ENCODE data around the gene LONRF3. TPM values are rescaled to one million over a fixed set of nuclear protein-coding genes. Genes with fewer than 3 reads are reported as not detected.

The LONRF3 gene
- total RNA-seq, 1 experiment from 2014 or later: not detected

DNA sequence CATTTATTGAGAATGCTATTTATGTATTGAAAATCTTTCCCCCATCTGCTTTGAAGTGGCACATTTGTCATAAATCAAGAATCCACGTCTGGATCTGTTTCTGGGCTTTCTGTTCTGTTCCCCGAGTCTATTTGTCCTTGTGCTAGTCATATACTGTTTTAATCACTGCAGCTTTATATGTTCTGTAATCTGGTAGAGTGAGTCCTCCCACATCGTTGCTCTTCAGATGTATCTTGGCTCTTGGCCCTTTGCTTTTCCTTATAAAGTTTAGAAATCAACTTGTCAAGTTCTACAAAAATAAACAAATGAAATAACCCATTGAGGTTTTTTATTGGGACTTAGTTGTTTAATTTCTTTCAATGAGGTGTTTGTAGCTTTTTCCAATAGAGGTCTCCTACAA is 29.0 kb downstream of the LONRF3 start (continued):
- TF ChIP-seq FOXP1 (CRISPR knock-in tag; IDR thresholded peaks at IDR 0.05; ENCODE audit: borderline replicate concordance) (no peak), SOX15 (CRISPR knock-in tag; IDR thresholded peaks at IDR 0.05) (no peak)
- TF ChIP-seq, protein P1, sequence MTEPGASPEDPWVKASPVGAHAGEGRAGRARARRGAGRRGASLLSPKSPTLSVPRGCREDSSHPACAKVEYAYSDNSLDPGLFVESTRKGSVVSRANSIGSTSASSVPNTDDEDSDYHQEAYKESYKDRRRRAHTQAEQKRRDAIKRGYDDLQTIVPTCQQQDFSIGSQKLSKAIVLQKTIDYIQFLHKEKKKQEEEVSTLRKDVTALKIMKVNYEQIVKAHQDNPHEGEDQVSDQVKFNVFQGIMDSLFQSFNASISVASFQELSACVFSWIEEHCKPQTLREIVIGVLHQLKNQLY (CRISPR knock-in tag; IDR thresholded peaks at IDR 0.05): no peak

DNA sequence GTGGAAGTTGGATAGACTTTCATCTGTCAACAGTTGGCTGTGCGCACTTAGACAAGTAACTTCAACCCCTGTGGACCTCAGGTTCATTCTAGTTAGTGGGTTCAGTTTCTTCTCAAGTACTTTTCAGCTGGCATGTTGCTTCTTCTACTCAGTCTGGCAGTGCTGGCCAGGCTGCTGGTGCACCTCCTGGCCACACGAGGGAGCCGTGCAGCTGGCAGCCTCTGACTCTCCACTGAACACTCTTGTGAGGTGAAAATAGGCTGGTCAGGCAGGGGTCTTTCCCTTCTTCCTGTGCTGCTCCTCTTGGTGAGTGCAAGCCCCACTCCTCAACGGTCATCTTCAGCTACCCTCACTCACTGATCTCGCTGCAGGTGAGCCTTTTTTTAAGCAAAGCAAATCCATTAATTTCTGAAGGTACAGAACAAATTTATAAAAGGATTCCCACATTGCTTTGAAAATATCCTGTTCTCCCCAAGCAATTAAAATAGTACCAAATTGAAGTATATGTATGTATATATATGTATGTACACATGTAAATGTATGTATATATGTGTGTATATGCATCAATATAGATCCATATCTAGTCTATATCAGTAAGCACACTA is 30.6 kb downstream of the LONRF3 start:
- Mint-ChIP-seq H3K36me3 (no peaks in the 10 kb centered on the region), H3K27me3 (ENCODE audit: low read depth) (peaks cover 36% of the 10 kb centered on the region), H3K27ac (no peak overlapping the region), H3K4me3 (no peak overlapping the region), H3K4me1 (no peaks in the 10 kb centered on the region), H3K9me3 (no peaks in the 10 kb centered on the region)
- ChIA-PET POLR2A (interaction anchor here (0.6 kb wide), 1 partner anchor 120 kb away, joined by 3 read pairs; no protein-coding TSS in a partner anchor), CTCF (interaction anchor here (0.7 to 1.8 kb wide), 13 partner anchors 12 to 166 kb away, joined by 3 to 14 read pairs (median 4); no protein-coding TSS in a partner anchor)
- peak; percentile 63 for DNase-seq (ENCODE audit: low spot score)
- ATAC-seq: peak; percentile 96
- TF ChIP-seq GTF2I (CRISPR knock-in tag; conservative IDR thresholded peaks at IDR 0.05) (no peak), JUN (CRISPR knock-in tag; IDR thresholded peaks at IDR 0.05) (no peak)
- TF ChIP-seq, protein P2, sequence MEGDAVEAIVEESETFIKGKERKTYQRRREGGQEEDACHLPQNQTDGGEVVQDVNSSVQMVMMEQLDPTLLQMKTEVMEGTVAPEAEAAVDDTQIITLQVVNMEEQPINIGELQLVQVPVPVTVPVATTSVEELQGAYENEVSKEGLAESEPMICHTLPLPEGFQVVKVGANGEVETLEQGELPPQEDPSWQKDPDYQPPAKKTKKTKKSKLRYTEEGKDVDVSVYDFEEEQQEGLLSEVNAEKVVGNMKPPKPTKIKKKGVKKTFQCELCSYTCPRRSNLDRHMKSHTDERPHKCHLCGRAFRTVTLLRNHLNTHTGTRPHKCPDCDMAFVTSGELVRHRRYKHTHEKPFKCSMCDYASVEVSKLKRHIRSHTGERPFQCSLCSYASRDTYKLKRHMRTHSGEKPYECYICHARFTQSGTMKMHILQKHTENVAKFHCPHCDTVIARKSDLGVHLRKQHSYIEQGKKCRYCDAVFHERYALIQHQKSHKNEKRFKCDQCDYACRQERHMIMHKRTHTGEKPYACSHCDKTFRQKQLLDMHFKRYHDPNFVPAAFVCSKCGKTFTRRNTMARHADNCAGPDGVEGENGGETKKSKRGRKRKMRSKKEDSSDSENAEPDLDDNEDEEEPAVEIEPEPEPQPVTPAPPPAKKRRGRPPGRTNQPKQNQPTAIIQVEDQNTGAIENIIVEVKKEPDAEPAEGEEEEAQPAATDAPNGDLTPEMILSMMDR (IDR thresholded peaks at IDR 0.05): peak; percentile 46; the same call in 1 of the 2 replicates

DNA sequence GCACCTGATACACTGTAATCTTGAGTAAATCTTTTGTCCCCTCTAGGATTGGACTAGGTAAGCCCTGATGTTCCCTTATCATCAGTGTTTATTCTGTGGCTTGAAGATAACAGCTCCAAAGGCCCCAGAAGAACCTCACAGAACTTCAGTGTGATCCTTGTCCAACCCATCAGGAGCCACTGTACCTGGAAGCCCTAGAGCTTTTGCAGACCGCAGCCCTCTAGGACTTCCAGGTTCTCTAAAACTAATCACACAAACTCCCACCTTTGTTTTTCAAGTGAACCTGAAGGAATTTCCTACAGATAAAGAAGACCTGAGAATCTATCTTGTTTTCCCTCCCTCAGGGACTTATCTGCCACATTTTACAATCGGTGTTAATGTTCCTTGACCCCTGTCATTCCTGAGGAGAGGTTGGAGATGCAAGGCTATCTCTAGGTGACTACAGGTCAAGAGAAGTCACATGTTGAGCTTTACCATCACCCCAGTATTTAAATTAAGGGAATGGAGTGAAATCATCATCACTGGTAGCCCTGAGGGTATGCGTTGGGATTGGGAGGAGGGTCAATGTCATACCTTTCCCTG is 32.9 kb downstream of the LONRF3 start:
- Mint-ChIP-seq H3K36me3 (no peaks in the 10 kb centered on the region), H3K9me3 (no peaks in the 10 kb centered on the region), H3K27me3 (ENCODE audit: low read depth) (peaks cover 16% of the 10 kb centered on the region), H3K27ac (no peak overlapping the region), H3K4me3 (no peak overlapping the region), H3K4me1 (no peaks in the 10 kb centered on the region)
- TF ChIP-seq, protein P3, sequence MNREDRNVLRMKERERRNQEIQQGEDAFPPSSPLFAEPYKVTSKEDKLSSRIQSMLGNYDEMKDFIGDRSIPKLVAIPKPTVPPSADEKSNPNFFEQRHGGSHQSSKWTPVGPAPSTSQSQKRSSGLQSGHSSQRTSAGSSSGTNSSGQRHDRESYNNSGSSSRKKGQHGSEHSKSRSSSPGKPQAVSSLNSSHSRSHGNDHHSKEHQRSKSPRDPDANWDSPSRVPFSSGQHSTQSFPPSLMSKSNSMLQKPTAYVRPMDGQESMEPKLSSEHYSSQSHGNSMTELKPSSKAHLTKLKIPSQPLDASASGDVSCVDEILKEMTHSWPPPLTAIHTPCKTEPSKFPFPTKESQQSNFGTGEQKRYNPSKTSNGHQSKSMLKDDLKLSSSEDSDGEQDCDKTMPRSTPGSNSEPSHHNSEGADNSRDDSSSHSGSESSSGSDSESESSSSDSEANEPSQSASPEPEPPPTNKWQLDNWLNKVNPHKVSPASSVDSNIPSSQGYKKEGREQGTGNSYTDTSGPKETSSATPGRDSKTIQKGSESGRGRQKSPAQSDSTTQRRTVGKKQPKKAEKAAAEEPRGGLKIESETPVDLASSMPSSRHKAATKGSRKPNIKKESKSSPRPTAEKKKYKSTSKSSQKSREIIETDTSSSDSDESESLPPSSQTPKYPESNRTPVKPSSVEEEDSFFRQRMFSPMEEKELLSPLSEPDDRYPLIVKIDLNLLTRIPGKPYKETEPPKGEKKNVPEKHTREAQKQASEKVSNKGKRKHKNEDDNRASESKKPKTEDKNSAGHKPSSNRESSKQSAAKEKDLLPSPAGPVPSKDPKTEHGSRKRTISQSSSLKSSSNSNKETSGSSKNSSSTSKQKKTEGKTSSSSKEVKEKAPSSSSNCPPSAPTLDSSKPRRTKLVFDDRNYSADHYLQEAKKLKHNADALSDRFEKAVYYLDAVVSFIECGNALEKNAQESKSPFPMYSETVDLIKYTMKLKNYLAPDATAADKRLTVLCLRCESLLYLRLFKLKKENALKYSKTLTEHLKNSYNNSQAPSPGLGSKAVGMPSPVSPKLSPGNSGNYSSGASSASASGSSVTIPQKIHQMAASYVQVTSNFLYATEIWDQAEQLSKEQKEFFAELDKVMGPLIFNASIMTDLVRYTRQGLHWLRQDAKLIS (CRISPR knock-in tag; IDR thresholded peaks at IDR 0.05; ENCODE audit: borderline replicate concordance): no peak
- no peak for TF ChIP-seq KAT7 (CRISPR knock-in tag; IDR thresholded peaks at IDR 0.05; ENCODE audit: borderline replicate concordance)
- TF ChIP-seq, protein P4, sequence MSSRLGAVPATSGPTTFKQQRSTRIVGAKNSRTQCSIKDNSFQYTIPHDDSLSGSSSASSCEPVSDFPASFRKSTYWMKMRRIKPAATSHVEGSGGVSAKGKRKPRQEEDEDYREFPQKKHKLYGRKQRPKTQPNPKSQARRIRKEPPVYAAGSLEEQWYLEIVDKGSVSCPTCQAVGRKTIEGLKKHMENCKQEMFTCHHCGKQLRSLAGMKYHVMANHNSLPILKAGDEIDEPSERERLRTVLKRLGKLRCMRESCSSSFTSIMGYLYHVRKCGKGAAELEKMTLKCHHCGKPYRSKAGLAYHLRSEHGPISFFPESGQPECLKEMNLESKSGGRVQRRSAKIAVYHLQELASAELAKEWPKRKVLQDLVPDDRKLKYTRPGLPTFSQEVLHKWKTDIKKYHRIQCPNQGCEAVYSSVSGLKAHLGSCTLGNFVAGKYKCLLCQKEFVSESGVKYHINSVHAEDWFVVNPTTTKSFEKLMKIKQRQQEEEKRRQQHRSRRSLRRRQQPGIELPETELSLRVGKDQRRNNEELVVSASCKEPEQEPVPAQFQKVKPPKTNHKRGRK (CRISPR knock-in tag; IDR thresholded peaks at IDR 0.05; ENCODE audit: borderline replicate concordance): no peak
- ChIA-PET POLR2A (no interaction called here), CTCF (no interaction called here)
- no peak for ATAC-seq
- DNase-seq (ENCODE audit: low spot score): no peak

DNA sequence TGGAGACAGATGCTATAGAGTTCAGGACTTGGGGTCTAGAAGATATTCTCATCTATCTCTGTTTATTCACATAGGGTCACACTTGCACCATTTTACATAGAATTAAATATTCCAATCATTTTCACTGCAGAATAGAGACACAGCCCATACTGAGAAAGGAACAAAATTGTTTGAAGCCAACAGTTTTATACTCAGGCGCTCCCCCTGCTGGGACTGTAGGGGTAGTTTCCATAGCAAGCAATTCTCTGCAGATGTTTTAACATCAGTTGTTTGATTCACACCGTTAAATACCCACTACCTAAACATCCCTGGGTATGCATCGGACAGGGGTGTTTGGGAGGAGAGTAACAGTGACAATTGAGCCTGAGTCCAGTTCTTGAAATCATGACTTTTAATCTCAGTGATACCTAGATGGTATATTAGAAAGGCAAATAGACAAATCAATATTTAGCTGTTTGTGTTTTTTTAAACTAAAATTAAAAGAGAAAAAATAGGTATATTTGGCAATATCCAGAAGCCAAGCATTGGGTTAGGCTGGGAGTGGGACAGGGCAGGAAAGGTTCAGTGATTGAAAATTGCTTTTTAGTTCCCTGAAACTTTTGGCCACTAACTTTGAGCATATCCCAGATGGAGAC is 33.8 kb downstream of the LONRF3 start:
- Mint-ChIP-seq H3K4me1 (no peaks in the 10 kb centered on the region), H3K36me3 (no peaks in the 10 kb centered on the region), H3K4me3 (no peak overlapping the region), H3K27me3 (ENCODE audit: low read depth) (peaks cover 8% of the 10 kb centered on the region), H3K27ac (no peak overlapping the region), H3K9me3 (no peaks in the 10 kb centered on the region)
- TF ChIP-seq, protein P2 (IDR thresholded peaks at IDR 0.05): 0 out of 2 replicates have a peak, but pooled peaks have one; percentile 22
- TF ChIP-seq, protein P5, sequence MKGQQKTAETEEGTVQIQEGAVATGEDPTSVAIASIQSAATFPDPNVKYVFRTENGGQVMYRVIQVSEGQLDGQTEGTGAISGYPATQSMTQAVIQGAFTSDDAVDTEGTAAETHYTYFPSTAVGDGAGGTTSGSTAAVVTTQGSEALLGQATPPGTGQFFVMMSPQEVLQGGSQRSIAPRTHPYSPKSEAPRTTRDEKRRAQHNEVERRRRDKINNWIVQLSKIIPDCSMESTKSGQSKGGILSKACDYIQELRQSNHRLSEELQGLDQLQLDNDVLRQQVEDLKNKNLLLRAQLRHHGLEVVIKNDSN (CRISPR knock-in tag; IDR thresholded peaks at IDR 0.05): no peak
- TF ChIP-seq GRHL2 (CRISPR knock-in tag; IDR thresholded peaks at IDR 0.05; ENCODE audit: insufficient replicate concordance, severe bottlenecking): no peak
- no peak for TF ChIP-seq ZNF317 (CRISPR knock-in tag; IDR thresholded peaks at IDR 0.05; ENCODE audit: borderline replicate concordance, low read depth)
- no peak for TF ChIP-seq NR3C1 (CRISPR knock-in tag; conservative IDR thresholded peaks at IDR 0.05; ENCODE audit: low read depth)
- ChIA-PET POLR2A (no interaction called here), CTCF (interaction anchor here (0.8 to 1.4 kb wide), 3 partner anchors 59 to 184 kb away, joined by 3 to 7 read pairs (median 4); no protein-coding TSS in a partner anchor)
- peak; percentile 44 for DNase-seq (ENCODE audit: low spot score)
- peak; percentile 51; the same call in 1 of the 2 replicates for ATAC-seq
